ENCODE results near the gene MADD. TPM values are rescaled to one million over a fixed set of nuclear protein-coding genes. Genes with fewer than 3 reads are reported as not detected.

MADD gene
- total RNA-seq, 1 experiment from 2014 or later, result 24.8 TPM

DNA sequence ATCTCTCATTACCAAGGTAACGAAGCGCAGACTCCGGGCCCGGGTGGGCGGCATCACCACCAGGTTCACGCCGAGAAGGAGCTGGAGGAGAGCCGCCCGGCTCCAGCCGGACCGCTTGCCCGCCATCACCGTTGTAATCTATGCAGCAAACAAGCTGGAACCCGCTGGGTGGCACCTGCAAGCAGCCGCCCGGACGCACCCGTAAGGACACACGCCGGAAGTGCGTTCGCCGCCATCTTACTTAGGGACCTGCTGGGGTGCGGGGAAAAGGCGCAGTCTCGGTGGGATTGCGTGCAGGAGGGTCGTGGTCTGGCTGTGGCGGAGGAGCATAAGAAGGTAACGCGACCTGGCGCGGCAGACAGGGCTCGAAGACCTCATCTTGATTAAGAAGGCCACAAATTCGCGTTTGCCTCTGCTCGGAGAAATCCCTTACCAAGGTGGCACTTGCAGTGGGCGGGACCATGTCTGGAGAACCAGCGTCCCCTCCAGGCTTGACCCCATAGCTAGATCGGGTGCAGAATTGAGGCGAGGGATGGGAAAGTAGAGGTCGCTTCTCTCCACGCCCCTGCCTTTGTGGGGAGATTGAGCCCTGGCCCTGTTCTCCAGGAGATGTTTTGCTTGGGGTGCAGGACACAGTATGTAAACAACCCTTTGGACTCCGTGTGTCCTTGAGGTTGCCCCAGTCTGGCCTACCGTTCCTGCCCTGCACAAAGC lies 21.1 kb upstream of the MADD start, which contains the start of gene ACP2:
Gene ACP2 (minus strand): TSS at position 151 of the 714 bp plus-strand sequence. CDS start 25 bp downstream, at position 126.
- TSS peak; percentile 75 for BruUV-seq (replicated peaks)
- peaks cover 4% of the 10 kb centered on the region for H3K4me1 Mint-ChIP-seq (ENCODE audit: insufficient read depth, unreplicated experiment)
- no peaks in the 10 kb centered on the region for H3K27me3 Mint-ChIP-seq (ENCODE audit: insufficient read depth, unreplicated experiment)
- CTCF ChIA-PET, result interaction anchor here (0.6 to 3.7 kb wide), 18 partner anchors 10 to 273 kb away, joined by 3 to 33 read pairs (median 5); partner anchors contain the start of genes ARFGAP2, DDB2 and NR1H3
- POLR2A ChIA-PET, result interaction anchor here (0.5 to 4.0 kb wide), 27 partner anchors 9 to 402 kb away, joined by 3 to 40 read pairs (median 5); partner anchors contain the start of genes ARFGAP2, CSTPP1, DDB2 and MADD
- peak; percentile 85 for DNase-seq (ENCODE audit: unreplicated experiment)
- intact Hi-C loops (cut with micrococcal nuclease), result loop anchor here (2.0 kb wide), 1 partner anchor 72 kb away; the partner anchor contains the start of gene ARFGAP2
- TF ChIP-seq, protein P1, sequence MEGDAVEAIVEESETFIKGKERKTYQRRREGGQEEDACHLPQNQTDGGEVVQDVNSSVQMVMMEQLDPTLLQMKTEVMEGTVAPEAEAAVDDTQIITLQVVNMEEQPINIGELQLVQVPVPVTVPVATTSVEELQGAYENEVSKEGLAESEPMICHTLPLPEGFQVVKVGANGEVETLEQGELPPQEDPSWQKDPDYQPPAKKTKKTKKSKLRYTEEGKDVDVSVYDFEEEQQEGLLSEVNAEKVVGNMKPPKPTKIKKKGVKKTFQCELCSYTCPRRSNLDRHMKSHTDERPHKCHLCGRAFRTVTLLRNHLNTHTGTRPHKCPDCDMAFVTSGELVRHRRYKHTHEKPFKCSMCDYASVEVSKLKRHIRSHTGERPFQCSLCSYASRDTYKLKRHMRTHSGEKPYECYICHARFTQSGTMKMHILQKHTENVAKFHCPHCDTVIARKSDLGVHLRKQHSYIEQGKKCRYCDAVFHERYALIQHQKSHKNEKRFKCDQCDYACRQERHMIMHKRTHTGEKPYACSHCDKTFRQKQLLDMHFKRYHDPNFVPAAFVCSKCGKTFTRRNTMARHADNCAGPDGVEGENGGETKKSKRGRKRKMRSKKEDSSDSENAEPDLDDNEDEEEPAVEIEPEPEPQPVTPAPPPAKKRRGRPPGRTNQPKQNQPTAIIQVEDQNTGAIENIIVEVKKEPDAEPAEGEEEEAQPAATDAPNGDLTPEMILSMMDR (IDR thresholded peaks at IDR 0.05; ENCODE audit: unreplicated experiment), result peak; percentile 9
- H3K27ac Mint-ChIP-seq (ENCODE audit: low read depth, unreplicated experiment), result peak within 1 kb of the TSS; percentile 98
- no peaks in the 10 kb centered on the region for H3K9me3 Mint-ChIP-seq (ENCODE audit: unreplicated experiment)
- peaks cover 20% of the 10 kb centered on the region for H3K36me3 Mint-ChIP-seq (ENCODE audit: insufficient read depth, unreplicated experiment)
- peak within 1 kb of the TSS; percentile 91 for H3K4me3 Mint-ChIP-seq (ENCODE audit: unreplicated experiment)

DNA sequence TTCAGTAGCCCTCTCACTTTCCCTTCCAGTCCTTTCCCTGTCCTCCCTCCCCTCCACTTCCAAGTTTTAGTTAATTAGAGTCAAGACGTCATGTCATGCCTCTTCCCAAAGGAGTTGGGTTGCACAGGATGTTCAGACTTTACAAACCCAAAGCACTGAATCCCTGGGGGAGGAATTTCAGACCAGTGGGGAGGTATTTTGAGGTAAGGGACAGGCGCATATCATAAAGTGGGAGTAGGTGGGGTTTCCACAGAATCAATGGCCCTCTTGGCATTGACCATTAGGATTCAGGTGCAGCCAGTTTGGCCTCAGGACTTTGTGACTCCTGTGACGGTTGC lies 20.6 kb upstream of the MADD start:
- POLR2A ChIA-PET, result interaction anchor here (0.5 to 4.0 kb wide), 17 partner anchors 9 to 403 kb away, joined by 3 to 40 read pairs (median 8); partner anchors contain the start of genes CSTPP1, DDB2, MADD and NR1H3
- DNase-seq (ENCODE audit: unreplicated experiment), result no peak
- Mint-ChIP-seq H3K4me3 (ENCODE audit: unreplicated experiment) (peak overlapping the region; percentile 91), H3K27ac (ENCODE audit: low read depth, unreplicated experiment) (no peak overlapping the region), H3K27me3 (ENCODE audit: insufficient read depth, unreplicated experiment) (no peaks in the 10 kb centered on the region), H3K36me3 (ENCODE audit: insufficient read depth, unreplicated experiment) (peaks cover 15% of the 10 kb centered on the region), H3K9me3 (ENCODE audit: unreplicated experiment) (no peaks in the 10 kb centered on the region), H3K4me1 (ENCODE audit: insufficient read depth, unreplicated experiment) (peaks cover 4% of the 10 kb centered on the region)
- CTCF ChIA-PET, result interaction anchor here (0.8 to 3.7 kb wide), 6 partner anchors 10 to 104 kb away, joined by 3 to 33 read pairs (median 6); partner anchors contain the start of gene NR1H3
- intact Hi-C loops (cut with micrococcal nuclease), result loop anchor here (2.0 kb wide), 1 partner anchor 73 kb away; the partner anchor contains the start of gene ARFGAP2
- TF ChIP-seq, protein P1 (IDR thresholded peaks at IDR 0.05; ENCODE audit: unreplicated experiment), result no peak
- no TSS peak for BruUV-seq (replicated peaks)

DNA sequence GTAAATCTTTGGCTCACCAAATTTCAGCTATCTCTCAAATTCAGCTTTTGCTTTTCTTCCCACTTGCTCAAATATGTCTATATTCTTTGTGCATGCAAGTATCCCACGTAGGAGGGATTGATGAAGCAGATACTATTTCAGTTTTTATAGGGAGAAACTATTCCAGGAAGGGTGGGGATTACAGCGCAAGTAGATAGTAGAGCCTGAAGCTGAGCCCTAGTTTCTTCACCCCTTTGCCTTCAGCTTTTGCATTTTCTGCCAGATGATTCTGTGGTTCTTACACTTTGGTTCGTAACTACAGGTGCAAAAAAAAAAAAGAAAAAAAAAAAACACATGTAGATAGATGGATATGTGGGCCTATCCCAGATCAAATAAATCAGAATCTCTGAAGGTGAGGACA lies 18.2 kb upstream of the MADD start:
- DNase-seq (ENCODE audit: unreplicated experiment), result no peak
- H3K27ac Mint-ChIP-seq (ENCODE audit: low read depth, unreplicated experiment), result no peak overlapping the region
- CTCF ChIA-PET, result interaction anchor here (0.6 to 0.7 kb wide), 2 partner anchors 120 to 158 kb away, joined by 3 read pairs; no protein-coding TSS in a partner anchor

DNA sequence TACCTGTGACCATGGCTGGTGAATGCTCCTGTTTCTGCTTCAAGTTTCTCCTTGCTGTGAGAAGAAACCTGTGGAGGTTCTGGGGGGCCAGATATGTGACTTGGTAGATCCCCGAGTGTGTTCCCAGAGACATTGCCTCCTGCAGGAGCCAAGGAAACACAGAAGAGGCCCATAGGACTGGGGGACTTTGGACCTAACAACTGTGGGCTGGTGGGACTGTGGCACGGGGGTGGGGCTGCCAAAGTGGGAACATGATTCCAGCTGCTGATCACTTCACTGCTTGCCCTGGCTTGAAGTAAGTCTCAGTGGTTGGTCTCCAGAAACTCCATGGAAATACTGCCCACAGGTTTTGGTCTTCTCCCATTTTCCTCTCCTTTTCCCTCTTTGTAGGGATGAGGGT lies 16.3 kb upstream of the MADD start:
- ChIA-PET POLR2A (interaction anchor here (0.9 to 1.4 kb wide), 2 partner anchors 10 to 12 kb away, joined by 3 read pairs; no protein-coding TSS in a partner anchor), CTCF (no interaction called here)
- H3K27me3 Mint-ChIP-seq (ENCODE audit: insufficient read depth, unreplicated experiment), result no peaks in the 10 kb centered on the region
- H3K4me1 Mint-ChIP-seq (ENCODE audit: insufficient read depth, unreplicated experiment), result peaks cover 18% of the 10 kb centered on the region
- H3K9me3 Mint-ChIP-seq (ENCODE audit: unreplicated experiment), result no peaks in the 10 kb centered on the region
- DNase-seq (ENCODE audit: unreplicated experiment), result no peak
- no TSS peak for BruUV-seq (replicated peaks)
- TF ChIP-seq, protein P1 (IDR thresholded peaks at IDR 0.05; ENCODE audit: unreplicated experiment), result no peak
- intact Hi-C loops (cut with micrococcal nuclease), result no loop called here
- no peak overlapping the region for H3K4me3 Mint-ChIP-seq (ENCODE audit: unreplicated experiment)
- H3K27ac Mint-ChIP-seq (ENCODE audit: low read depth, unreplicated experiment), result no peak overlapping the region
- H3K36me3 Mint-ChIP-seq (ENCODE audit: insufficient read depth, unreplicated experiment), result no peaks in the 10 kb centered on the region

More for the DNA sequence above, 18.2 kb upstream of the MADD start:
- Mint-ChIP-seq H3K36me3 (ENCODE audit: insufficient read depth, unreplicated experiment) (no peaks in the 10 kb centered on the region), H3K27me3 (ENCODE audit: insufficient read depth, unreplicated experiment) (no peaks in the 10 kb centered on the region), H3K4me3 (ENCODE audit: unreplicated experiment) (no peak overlapping the region), H3K4me1 (ENCODE audit: insufficient read depth, unreplicated experiment) (peaks cover 10% of the 10 kb centered on the region), H3K9me3 (ENCODE audit: unreplicated experiment) (no peaks in the 10 kb centered on the region)
- intact Hi-C loops (cut with micrococcal nuclease), result no loop called here
- POLR2A ChIA-PET, result interaction anchor here (0.6 to 1.0 kb wide), 3 partner anchors 10 to 36 kb away, joined by 3 read pairs; no protein-coding TSS in a partner anchor
- BruUV-seq (replicated peaks), result no TSS peak
- TF ChIP-seq, protein P1 (IDR thresholded peaks at IDR 0.05; ENCODE audit: unreplicated experiment), result no peak
